Peyer's patch (tissue), 4 donors: Measurements from ENCODE around the gene SPART.

ENCODE experiments used
- POLR2A ChIP-seq, 2 donors: fragments of 450-650 bp; IDR thresholded peaks; one replicate each; pipeline ENCODE4 v1.5.1; 2017; ENCODE audit warnings: antibody characterized with exemption in 2 of 2, mild to moderate bottlenecking in 2 of 2, moderate library complexity in 2 of 2
- TF ChIP-seq, protein P1 (sequence below), 6 experiments: fragments of 450-650 bp in 4 of 6; fragments of 200-600 bp in 2 of 6; sonication (generic) in 1 of 6; IDR thresholded peaks; one replicate each; pipeline ENCODE4 v1.5.1; 2017 to 2019; ENCODE audit warnings: antibody characterized with exemption in 6 of 6, mild to moderate bottlenecking in 3 of 6, moderate library complexity in 1 of 6

DNA sequence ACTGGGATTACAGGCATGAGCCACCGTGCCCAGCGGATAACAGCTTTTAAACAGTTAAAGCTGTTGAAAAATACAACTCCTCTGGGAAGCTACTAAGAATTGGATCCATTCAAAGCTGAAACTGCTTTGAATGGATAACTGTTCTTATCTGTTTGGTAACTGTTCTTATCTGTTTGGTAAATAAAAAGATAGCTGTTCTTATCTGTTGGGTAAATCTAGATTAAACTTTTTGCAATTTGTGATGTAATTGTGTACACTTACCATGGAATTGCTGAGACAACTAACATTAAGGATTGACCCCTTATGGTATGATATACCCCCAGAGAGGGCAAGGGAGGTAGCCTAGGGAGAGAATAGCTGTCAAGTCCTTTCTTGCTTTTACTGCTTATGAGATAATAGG lies 27.9 kb upstream of the SPART start:
- TF ChIP-seq POLR2A (IDR thresholded peaks at IDR 0.05), result no peak
- TF ChIP-seq, protein P1, sequence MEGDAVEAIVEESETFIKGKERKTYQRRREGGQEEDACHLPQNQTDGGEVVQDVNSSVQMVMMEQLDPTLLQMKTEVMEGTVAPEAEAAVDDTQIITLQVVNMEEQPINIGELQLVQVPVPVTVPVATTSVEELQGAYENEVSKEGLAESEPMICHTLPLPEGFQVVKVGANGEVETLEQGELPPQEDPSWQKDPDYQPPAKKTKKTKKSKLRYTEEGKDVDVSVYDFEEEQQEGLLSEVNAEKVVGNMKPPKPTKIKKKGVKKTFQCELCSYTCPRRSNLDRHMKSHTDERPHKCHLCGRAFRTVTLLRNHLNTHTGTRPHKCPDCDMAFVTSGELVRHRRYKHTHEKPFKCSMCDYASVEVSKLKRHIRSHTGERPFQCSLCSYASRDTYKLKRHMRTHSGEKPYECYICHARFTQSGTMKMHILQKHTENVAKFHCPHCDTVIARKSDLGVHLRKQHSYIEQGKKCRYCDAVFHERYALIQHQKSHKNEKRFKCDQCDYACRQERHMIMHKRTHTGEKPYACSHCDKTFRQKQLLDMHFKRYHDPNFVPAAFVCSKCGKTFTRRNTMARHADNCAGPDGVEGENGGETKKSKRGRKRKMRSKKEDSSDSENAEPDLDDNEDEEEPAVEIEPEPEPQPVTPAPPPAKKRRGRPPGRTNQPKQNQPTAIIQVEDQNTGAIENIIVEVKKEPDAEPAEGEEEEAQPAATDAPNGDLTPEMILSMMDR (IDR thresholded peaks at IDR 0.05), result no peak
